ENCODE measurements around the gene CACHD1. TPM values are rescaled to one million over a fixed set of nuclear protein-coding genes. Genes with fewer than 3 reads are reported as not detected.
A peak's percentile ranks its signal among the peaks of the same experiment; 100 is the strongest.

Gene CACHD1
- total RNA-seq, 1 donor from 2014 or later, result 44.6 TPM

DNA sequence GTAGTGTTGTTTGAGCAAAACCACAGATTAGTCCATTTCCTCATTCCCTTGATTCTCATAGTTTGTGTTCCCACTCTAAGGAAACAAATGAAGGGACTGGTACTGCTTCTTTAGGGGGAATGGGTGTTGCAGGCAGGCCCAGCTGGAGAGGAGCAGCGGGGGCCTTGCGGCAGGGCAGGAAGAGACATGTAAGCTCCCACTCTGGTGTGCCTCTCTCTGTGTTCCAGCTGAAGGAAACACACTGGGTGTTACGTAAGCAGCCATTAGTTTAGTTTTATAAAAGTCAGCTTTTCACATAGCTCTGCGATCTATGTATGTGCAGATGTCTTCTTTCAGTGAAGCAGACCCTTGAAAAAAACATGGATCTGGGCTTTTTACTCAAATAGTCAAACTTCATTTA is 99.5 kb downstream of the CACHD1 start:
- no peak for DNase-seq (ENCODE audit: extremely low spot score, unreplicated experiment)
- no peak overlapping the region for H3K4me3 Mint-ChIP-seq
- H3K4me1 Mint-ChIP-seq (ENCODE audit: unreplicated experiment), result peaks cover 74% of the 10 kb centered on the region
- H3K27me3 Mint-ChIP-seq, result no peaks in the 10 kb centered on the region
- peaks cover 3% of the 10 kb centered on the region for H3K36me3 Mint-ChIP-seq
- no peaks in the 10 kb centered on the region for H3K9me3 Mint-ChIP-seq
- TF ChIP-seq, protein P1, sequence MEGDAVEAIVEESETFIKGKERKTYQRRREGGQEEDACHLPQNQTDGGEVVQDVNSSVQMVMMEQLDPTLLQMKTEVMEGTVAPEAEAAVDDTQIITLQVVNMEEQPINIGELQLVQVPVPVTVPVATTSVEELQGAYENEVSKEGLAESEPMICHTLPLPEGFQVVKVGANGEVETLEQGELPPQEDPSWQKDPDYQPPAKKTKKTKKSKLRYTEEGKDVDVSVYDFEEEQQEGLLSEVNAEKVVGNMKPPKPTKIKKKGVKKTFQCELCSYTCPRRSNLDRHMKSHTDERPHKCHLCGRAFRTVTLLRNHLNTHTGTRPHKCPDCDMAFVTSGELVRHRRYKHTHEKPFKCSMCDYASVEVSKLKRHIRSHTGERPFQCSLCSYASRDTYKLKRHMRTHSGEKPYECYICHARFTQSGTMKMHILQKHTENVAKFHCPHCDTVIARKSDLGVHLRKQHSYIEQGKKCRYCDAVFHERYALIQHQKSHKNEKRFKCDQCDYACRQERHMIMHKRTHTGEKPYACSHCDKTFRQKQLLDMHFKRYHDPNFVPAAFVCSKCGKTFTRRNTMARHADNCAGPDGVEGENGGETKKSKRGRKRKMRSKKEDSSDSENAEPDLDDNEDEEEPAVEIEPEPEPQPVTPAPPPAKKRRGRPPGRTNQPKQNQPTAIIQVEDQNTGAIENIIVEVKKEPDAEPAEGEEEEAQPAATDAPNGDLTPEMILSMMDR (conservative IDR thresholded peaks at IDR 0.05), result no peak
- H3K27ac Mint-ChIP-seq, result no peak overlapping the region

DNA sequence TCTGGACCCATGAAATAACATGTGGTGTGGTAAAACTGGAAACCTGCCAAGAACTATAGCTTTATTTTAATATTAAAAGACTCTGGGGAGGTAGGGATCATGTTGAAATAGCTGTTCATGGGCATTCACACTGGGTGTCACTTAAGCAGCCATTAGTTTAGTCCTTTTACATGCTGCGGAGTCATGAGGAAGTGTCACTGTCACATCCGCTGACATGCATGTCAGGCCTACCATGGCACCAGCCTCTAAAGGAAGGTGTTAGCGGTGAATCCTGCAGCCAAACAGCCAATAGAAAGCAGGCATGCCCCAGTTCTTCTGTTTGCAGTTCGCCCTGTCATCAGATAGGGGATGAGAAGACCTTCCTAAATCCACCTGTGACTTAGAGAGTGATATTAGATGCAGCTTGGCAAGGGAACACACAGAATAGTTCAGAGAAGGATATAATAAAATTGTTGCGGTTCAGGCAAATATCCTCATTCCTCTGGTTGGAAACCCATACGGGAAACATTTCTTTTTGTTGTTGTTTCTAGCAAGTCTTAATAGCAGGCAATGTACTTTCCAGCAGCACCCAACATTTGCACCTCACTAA is 100.4 kb downstream of the CACHD1 start:
- Mint-ChIP-seq H3K27ac (no peak overlapping the region), H3K9me3 (no peaks in the 10 kb centered on the region), H3K4me1 (ENCODE audit: unreplicated experiment) (peaks cover 72% of the 10 kb centered on the region), H3K4me3 (no peak overlapping the region), H3K27me3 (no peaks in the 10 kb centered on the region), H3K36me3 (peaks cover 3% of the 10 kb centered on the region)
- no peak for DNase-seq (ENCODE audit: extremely low spot score, unreplicated experiment)
- TF ChIP-seq, protein P1 (conservative IDR thresholded peaks at IDR 0.05), result no peak

DNA sequence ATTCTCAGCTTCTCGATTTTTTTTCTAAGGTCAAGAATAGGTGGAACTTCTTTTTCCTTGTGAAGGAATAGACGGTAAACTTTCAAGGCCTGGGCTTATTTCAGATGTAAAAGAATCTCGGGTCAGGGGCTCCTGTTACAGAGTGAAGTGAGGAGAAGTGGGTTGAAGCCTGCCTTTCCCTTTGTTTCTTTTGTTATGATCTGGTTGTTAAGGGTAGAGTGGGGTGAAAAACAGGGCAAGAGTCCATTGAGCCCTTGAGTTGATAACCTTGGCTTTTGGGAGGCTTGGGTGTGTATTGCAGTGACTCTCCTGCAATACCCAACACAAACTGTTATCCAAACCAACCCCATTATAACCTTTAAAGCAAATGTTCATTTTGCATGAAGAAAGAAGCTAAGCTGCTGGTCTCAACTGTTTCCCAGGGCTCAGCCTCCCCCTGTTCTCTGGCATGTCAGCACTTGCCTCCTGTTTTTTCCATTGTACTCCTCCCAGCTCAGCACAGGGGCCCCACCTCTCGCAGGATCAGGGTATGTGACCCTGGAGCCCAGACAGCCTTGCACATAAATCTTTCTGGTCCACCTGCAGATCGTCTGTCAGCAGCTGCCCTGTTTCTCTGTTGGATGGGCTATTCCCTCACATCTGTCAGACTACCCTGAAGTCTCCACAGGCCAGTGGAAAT is 102.4 kb downstream of the CACHD1 start:
- no peak for DNase-seq (ENCODE audit: extremely low spot score, unreplicated experiment)
- H3K36me3 Mint-ChIP-seq, result peaks cover 3% of the 10 kb centered on the region
- TF ChIP-seq, protein P1 (conservative IDR thresholded peaks at IDR 0.05), result no peak
- H3K4me1 Mint-ChIP-seq (ENCODE audit: unreplicated experiment), result peaks cover 69% of the 10 kb centered on the region
- H3K4me3 Mint-ChIP-seq, result peak overlapping the region; percentile 18
- H3K27ac Mint-ChIP-seq, result peak overlapping the region; percentile 16
- H3K27me3 Mint-ChIP-seq, result no peaks in the 10 kb centered on the region
- no peaks in the 10 kb centered on the region for H3K9me3 Mint-ChIP-seq

DNA sequence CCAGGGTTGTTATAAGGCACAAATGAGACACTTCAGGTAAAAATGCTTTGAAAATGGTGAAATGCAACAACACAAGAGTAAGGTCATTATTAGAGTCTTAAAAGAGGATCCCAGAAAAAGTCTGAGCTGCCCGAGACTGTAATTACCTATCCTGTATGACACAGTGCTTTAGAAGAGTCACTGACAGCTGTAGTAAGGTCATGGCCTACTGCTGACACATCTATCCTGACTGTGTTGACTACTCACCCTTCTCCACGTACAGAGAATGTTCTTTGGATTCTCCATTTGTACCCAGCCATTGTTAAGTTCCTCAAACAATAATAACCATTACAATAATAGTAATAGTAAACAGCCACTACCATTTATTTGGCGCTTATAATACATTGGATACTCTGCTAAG is 104.4 kb downstream of the CACHD1 start:
- TF ChIP-seq, protein P1 (conservative IDR thresholded peaks at IDR 0.05), result no peak
- H3K9me3 Mint-ChIP-seq, result no peaks in the 10 kb centered on the region
- H3K36me3 Mint-ChIP-seq, result peaks cover 3% of the 10 kb centered on the region
- H3K4me1 Mint-ChIP-seq (ENCODE audit: unreplicated experiment), result peaks cover 65% of the 10 kb centered on the region
- no peak overlapping the region for H3K4me3 Mint-ChIP-seq
- H3K27ac Mint-ChIP-seq, result no peak overlapping the region
- no peaks in the 10 kb centered on the region for H3K27me3 Mint-ChIP-seq
- DNase-seq (ENCODE audit: extremely low spot score, unreplicated experiment), result no peak

DNA sequence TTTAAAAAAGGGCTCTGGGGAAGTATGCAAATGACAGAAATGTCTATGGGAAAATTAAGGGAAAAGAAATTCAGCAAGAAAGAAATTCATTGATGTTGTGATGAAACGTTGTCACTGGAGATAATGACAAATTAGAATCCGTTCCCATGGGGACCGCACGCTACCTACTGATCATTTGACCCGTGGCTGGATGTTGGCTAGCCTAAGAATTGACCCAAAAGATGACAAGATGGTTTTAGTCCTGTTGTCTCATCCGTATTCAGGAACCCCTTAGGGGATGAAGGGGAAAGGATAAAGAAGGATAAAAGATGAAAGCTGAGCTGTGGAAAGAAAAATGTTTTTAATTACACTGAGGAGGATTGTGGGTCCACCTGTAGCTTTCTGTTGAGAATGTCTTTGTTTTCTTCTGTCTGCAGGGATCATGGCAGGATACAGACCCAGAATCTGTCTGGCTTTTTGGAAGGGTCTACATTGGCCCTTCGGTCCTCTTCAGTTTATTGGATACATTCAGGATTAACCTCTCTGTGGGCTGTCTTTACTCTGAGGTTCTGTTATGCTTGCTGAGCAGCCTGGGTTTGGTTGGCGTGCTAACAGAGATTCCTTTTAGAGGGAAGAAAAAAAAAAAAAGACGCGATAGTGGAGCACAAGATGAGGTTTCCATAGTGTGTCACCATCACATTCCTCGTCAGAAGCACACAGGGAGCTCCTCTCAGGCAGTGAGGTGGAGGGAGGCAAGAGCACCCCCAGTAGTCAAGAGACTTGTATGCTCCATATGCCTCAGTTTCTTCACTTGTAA is 106.2 kb downstream of the CACHD1 start:
- Mint-ChIP-seq H3K36me3 (no peaks in the 10 kb centered on the region), H3K4me1 (ENCODE audit: unreplicated experiment) (peaks cover 56% of the 10 kb centered on the region), H3K27me3 (no peaks in the 10 kb centered on the region), H3K4me3 (peak overlapping the region; percentile 24), H3K27ac (no peak overlapping the region), H3K9me3 (no peaks in the 10 kb centered on the region)
- no peak for DNase-seq (ENCODE audit: extremely low spot score, unreplicated experiment)
- TF ChIP-seq, protein P1 (conservative IDR thresholded peaks at IDR 0.05), result no peak
